ENCODE measurements around the gene SIVA1.
A peak's percentile ranks its signal among the peaks of the same experiment; 100 is the strongest.

SIVA1 gene, protein sequence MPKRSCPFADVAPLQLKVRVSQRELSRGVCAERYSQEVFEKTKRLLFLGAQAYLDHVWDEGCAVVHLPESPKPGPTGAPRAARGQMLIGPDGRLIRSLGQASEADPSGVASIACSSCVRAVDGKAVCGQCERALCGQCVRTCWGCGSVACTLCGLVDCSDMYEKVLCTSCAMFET

DNA sequence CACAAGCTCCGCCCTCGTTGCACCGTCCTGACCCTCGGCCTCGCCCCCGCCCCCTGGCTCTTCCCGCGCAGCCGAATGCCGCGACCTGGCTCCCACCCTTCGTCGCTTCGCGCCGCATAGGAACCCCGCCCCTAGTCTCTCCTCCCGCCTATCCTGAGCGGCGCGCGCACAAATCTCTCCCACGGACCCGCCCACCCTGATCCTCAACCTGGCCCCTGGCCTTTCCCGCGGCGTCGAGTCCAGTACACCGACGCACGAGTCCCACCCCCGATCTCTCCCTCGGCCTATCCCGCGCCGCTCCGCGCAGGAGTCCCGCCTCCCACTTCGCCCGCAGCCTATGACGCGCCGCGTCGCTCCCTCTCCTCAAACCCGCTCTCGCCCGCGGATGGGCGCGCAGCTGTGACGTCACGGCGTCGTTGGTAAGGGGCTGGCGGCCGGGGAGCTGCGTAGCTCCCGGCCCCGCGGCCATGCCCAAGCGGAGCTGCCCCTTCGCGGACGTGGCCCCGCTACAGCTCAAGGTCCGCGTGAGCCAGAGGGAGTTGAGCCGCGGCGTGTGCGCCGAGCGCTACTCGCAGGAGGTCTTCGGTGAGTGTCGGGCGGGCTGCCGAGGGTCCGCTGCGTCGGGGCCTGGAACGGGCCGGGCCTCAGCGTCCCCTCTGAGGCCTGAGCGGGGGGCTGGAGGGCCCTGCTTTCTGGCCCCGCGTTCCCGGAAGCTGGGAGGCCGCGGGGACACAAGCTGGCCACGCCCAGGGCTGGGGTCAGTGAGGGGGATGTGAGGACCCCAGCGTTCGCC is at the start of gene SIVA1:
SIVA1 (plus strand) TSS at position 413 of the 793 bp plus-strand sequence; CDS start at position 468, 55 bp downstream.
- peak; percentile 100 for DNase-seq

DNA sequence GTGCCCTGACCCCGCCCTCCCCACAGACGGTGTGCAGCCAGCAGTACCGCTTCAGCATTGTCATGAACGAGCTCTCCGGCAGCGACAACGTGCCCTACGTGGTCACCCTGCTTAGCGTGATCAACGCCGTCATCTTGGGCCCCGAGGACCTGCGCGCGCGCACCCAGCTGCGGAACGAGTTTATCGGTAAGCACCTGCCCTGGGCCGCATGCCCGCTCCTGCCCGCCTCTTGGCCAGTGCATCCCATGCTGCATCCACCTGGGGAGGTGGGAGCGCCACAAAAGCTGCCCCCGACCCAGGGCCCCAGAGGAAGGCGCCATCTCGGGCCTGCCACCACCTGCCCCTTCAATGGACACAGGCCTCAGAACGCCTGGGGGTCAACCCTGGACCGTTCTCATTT is 49.7 kb upstream of the SIVA1 start:
- DNase-seq = no peak

DNA sequence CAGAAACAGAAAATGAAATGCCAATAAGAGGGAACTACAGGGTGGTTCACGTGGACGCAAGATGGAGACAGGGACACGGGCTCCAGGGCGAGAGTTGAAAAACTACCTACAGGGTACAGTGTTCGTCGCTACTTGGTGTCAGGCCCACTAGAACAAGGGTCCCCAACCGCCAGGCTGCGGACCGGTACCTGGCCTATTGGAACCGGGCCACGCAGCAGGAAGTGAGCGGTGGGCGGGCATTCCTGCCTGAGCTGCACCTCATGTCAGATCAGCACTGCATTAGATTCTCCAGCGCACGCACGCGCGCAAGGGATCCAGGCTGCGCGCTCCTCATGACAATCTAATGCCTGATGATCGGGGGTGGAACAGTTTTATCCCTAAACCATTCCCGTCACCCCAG is 48.7 kb upstream of the SIVA1 start:
- no peak for DNase-seq

DNA sequence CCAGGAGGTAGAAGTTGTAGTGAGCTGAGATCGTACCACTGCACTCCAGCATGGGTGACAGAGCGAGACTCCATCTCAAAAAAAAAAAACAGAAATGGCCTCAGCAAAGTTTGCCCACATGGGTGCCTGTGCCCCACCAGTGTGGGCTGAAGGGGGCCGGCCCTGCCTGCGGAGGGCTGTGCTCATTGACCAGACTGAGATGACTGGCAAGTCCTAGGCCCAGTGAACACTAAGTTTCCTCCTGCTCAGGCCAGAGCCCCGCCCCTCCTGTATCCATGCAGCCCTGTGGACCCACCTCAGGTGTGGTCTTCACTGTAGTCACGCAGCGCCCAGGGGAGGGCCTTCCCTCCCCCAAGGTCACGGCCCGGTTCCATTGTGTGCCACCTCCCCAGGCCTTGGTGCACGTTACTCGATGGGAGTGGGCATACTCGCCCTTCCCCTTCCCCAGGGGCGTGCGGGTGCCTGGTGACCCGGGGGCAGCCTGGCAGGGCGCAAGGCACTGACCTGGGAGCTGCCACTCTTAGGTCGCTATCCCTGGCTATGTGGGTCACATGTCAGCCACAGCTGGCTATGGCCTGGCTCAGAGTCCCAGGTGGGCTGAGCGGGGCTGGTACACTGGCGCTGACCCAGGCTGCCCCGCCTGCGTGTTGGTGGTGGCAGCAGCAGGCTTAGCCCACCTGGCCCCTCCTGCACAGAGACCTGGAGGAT is 47.5 kb upstream of the SIVA1 start:
- no peak for DNase-seq

DNA sequence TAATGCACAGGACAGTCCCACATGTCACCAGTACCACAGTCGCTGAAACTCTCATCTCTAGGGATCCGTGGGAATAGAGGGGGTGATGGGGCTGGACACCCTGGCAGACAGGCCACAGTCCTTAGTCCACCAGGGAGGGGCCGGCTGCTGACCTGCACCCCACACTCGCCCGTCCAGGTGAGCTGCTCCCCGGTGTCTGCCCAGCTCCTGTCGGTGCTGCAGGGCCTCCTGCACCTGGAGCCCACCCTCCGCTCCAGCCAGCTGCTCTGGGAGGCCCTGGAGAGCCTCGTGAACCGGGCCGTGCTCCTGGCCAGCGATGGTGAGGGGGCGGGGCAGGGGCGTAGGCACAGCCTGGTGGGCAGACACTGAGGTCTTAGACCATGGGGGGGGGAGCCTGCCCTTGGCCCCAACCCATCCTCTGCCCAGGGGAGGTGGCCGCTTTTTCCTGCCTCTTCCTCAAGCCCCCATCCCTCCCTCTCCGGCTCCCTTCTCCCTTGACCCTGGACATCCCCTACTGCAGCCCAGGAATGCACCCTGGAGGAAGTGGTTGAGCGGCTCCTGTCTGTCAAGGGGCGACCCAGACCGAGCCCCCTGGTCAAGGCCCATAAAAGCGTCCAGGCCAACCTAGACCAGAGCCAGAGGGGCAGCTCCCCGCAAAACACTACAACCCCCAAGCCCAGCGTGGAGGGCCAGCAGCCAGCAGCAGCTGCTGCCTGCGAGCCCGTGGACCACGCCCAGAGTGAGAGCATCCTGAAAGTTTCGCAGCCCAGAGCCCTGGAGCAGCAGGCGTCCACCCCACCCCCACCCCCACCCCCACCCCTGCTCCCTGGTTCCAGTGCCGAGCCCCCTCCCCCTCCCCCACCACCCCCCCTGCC is 46.0 kb upstream of the SIVA1 start:
- DNase-seq = no peak

DNA sequence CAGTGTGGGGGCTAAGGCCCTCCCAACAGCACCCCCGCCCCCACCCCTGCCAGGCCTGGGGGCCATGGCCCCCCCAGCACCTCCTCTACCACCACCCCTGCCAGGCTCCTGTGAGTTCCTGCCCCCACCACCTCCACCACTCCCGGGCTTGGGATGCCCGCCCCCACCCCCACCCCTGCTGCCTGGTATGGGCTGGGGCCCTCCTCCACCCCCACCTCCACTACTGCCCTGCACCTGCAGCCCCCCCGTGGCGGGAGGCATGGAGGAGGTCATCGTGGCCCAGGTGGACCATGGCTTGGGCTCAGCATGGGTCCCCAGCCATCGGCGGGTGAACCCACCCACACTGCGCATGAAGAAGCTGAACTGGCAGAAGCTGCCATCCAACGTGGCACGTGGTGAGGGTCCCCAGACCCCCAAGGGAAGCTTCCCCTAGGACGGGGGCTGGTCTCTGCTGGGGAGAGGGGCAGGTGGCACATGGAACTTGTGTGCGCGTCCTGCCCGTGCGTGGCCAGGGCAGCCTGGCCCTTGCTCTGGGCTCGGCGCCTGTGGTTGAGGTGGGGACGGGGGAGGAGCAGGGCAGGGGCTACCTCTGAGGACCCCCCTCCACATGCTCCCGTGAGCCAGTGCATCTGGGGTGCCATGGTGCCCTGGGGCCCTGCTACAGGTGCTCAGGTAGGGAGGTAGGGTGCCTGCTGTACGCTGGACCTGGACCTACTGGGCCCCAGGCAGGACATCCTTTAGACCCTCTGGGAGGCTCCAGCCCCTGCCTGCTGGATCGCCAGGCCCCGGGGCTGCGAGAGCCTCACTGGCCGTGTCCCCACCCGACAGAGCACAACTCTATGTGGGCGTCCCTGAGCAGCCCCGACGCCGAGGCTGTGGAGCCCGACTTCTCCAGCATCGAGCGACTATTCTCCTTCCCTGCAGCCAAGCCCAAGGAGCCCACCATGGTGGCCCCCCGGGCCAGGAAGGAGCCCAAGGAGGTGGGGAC is 45.0 kb upstream of the SIVA1 start:
- DNase-seq = no peak

DNA sequence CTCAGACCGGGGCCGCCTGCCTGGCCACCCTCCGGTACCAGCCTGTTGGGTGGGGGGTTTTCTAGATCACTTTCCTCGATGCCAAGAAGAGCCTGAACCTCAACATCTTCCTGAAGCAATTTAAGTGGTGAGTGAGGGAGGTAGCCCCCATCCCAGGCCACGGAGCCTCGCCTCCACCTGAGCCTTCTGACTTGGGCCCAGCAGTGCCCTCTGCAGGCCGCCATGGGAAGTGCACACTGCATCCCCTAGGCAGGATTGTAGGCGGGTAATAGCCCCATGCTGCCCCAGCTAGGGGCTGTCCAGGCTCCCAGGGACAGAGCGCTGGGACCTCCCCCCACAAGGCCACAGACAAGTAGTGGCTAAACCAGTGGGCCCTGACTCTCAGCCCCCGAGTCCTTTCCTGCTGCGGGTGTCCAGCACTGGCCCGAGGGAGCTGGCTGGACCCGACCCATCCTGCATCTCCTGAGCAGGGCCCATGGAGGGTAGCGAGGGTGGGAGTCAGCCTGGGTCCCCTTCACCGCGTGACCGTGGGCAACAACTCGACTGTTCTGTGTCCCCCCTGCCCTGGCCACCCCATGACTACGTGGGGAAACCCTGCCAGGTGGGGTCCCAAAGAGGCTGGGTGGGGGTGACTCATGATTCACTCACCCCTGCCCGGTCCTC is 44.2 kb upstream of the SIVA1 start:
- DNase-seq = peak; percentile 79 to 83

DNA sequence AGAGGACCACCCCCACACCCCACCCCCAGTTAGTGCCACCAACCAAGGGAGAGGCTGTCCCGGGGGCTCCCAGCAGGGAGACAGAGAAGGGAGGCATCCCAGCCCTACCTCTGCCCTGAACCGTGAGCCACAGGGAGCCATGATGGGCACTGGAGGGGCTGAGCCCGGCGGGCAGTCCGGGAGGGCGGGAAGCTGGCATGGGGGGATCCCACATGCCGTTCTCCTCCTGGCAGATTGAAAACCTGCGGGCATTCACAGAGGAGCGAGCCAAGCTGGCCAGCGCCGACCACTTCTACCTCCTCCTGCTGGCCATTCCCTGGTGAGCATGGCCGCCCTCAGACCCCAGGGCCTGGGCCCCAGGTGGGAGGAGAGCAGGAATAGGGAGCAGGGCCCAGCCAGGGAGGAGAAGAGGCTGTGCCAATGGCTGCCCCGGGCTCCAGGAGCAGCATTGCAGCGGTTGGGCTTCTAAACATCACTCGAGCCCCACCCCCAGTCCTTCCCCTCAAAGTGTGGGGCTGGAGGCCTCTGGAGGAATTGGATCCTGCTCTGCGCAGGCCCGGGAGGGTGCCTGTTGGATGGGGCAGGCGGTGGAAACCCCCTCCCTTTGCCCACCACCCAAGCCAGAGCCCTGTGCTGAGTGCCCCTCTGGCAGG is 43.4 kb upstream of the SIVA1 start:
- no peak for DNase-seq

DNA sequence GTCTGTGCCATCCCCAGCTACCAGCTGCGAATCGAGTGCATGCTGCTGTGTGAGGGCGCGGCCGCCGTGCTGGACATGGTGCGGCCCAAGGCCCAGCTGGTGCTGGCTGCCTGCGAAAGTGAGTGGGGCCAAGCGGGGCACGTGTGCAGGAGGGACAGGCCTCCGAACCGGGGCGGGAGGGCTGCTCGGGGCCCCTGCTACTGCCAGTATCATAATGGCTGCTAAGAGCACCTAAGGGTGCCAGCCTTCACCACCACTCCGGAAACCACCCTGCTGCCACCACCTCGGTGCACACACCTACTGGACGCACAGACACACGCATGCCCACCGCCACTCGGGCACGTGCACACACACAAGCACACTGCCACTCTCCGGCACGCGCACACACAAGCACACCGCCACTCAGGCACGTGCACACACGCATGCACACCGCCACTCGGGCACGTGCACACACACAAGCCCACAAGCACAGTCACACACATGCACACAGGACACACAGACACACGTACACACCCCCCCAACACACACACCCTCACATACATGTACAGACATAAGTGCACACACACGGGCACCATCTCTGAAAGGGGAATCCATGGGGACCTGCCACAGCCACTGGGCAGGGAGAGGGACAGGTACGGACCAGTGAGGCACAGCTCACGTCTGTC is 42.7 kb upstream of the SIVA1 start:
- no peak for DNase-seq

DNA sequence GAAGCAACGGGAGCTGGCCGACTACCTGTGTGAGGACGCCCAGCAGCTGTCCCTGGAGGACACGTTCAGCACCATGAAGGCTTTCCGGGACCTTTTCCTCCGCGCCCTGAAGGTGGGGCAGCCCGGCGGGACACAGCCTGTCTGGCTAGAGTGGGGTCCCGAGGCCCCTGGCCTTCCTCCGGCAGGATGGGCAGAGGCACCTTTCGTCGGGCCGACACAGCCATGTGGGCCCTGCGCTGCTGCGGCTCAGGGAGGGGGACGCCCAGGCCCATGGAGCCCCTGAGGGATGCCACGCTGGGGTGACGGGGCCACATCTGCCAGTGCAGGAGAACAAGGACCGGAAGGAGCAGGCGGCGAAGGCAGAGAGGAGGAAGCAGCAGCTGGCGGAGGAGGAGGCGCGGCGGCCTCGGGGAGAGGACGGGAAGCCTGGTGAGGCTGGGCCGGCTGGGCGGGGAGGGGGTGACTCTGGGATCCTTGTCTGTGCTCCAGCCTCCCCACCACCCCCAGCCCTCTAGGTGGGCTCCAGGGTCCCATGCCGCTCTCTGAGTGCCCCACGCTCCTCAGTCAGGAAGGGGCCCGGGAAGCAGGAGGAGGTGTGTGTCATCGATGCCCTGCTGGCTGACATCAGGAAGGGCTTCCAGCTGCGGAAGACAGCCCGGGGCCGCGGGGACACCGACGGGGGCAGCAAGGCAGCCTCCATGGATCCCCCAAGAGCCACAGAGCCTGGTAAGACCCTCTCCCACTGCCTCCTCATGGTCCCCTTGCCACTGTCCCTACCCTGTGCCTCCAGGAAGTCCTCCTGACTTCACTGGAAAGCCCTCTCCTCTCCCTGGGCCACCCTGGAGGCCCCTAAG is 39.8 kb upstream of the SIVA1 start:
- DNase-seq = no peak

DNA sequence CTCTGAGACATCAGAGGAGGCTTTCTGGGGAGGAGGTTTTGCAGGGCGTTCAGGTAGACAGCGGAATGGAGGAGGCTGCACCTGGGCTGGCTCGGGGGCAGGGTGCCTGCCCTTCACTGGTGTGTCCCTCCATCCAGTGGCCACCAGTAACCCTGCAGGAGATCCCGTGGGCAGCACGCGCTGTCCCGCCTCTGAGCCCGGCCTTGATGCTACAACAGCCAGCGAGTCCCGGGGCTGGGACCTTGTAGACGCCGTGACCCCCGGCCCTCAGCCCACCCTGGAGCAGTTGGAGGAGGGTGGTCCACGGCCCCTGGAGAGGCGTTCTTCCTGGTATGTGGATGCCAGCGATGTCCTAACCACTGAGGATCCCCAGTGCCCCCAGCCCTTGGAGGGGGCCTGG is 38.9 kb upstream of the SIVA1 start:
- DNase-seq = no peak

DNA sequence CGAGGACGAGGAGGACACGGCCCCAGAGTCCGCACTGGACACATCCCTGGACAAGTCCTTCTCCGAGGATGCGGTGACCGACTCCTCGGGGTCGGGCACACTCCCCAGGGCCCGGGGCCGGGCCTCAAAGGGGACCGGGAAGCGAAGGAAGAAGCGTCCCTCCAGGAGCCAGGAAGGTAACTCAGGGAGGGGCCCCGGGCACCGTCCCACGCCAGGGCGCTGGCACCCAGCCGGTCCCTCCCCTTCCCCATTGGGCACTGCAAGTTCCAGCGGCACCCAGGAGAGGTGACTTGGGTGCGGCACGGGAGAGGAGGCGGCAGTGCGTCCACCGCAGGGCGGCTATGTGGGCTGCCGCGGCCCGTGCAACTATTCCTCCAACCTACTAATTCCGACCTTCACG is 38.3 kb upstream of the SIVA1 start:
- DNase-seq = no peak

DNA sequence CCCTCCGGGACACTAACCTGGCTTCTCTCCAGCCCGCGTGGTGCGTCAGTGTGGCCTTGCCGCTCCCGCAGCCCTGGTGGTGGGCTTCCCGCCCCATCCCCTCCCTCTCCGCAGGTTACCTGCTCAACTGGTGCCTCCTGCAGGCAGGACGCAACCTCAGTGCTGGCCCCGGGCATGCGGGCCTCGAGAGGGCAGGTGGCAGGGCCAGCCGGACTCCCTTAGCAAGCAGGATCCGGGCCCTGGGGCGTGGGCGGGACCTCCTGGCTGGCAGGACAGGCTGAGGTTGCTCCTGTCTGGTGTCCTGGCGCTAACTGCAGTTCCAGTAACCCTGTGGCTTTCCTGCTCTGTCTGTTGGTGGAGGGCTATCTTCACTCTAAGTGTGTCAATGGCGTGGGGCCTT is 37.5 kb upstream of the SIVA1 start:
- DNase-seq = no peak

DNA sequence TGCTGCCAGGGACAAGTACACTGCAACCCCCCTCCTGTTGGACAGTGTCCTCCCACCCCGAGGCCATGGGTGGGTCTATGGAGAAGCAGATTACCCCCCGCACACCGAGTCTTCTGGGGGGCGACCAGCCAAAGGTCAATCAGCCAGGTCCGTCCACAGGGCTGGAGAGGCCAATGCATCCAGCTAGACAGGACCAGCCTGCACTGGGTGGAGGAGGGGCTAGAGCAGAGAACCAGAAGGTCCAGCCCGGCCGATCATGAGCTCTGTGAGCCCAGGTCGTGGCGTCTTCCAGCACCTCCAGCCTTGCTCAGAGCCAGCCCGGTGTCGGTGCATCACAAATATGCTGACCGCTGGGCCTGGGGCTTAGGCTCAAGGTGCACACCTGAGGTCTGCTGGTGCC is 37.1 kb upstream of the SIVA1 start:
- no peak for DNase-seq

DNA sequence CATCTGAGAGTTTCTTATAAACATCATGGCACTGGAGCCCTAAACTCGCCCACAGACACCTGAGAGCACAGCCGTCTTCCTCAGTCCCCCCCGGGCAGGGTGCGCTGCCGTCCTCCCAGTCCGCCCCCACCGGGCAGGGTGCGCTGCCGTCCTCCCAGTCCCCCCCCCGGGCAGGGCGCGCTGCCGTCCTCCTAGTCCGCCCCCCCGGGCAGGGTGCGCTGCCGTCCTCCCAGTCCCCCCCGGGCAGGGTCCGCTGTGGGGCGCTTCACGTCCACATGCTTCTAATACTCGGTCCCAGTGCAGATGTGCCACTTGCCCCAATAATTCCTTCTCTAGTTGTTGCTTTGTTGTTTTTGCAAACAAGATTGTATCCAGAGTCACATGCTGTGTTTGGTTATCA is 35.8 kb upstream of the SIVA1 start:
- no peak for DNase-seq

DNA sequence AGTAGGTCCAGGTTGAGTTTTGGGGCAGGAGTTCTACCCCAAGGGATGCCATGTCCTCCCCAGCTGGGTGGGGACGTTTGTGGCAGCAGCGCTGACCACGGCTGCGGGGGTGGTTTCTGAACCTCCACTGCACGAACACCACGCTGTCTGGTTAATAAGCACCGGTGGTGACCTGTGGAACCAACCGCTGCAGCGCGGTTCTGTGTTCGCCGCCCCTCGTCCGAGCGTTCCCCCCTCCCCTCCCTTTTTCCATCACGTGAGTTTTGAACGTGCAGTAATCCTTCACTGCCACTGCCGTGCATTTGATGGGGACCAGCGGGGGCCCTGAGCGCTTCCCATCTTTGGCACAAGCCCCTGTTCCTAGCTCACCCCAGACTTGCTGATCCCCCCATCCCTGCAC is 35.3 kb upstream of the SIVA1 start:
- DNase-seq = no peak

DNA sequence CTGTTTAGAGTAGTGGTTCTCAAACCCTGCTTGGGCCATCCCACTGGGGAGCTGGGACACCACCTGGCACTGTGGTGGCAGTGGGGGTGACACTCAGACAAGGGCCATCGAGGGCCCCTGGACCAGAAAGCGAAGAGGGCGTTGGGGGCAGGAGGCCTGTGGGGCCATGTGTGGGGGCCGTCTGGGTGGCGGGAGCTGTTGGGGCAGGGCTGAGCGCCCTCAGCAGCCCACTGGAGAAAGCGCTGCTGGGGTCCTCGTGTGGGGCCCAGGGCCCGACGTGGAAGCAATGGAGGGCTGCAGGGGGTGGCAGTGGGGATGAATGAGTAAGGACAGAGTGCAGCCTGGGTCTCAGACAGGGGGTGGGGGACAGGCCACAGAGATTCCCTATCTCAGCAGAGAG is 34.8 kb upstream of the SIVA1 start:
- DNase-seq = no peak

DNA sequence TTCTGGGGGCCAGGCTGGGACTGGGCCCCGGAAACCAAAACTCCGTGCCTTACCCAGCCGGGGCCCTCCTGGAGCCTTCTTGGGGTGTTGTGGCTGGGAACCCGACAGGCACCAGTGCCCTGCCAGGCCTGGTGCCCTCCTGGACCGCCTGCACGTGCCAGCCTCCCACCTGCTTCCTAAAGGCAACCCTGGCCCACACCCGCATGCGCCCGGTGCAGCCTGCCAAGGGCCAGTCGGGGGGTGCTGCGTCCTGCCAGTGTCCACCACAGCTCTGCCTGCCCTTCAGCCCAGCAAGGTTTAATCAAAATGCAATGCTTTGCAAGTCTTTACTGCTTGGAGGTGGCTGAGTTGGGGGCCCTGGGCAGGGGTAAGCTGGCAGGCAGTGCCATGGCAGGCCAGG is 34.1 kb upstream of the SIVA1 start:
- DNase-seq = no peak

DNA sequence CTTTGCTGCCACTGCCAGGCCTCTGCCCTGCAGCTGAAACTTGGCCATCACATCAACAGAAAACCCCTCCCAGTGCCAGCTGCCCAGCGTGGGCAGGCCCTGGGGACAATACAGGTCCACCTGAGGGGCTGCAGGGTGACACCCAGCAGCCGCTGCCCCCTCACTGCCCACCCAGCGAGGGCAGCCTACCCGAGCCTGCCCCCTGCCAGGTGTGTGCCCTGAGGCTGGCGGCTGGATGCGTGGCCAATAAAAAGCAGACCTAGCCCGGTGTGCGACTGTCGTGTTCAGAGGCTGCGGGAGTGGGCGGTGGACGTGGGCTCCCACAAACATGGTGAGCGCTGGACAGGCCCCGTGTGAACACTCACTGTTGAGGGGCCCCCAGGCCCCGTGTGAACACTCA is 33.6 kb upstream of the SIVA1 start:
- DNase-seq = no peak

All from activated CD4-positive, alpha-beta T cell treated with anti-CD3 and anti-CD28 coated beads, Interleukin-2, amount 50 U/mL, for 48 hours (primary cell).